GM12875 (cell line): ENCODE data around the gene HMOX1.

ENCODE experiments used
- H3K4me3 ChIP-seq: one replicate; pipeline ENCODE4 v1.5.1; 2011; ENCODE audit warnings: low read depth, low read length, control low read depth
- TF ChIP-seq, protein P1 (sequence below): IDR thresholded peaks from 2 replicates; pipeline ENCODE4 v1.5.1; 2011; ENCODE audit warnings: low read depth, mild to moderate bottlenecking, control low read depth, inconsistent platforms, low read length, moderate library complexity, borderline replicate concordance; ENCODE audit not compliant: insufficient read depth

Gene HMOX1

DNA sequence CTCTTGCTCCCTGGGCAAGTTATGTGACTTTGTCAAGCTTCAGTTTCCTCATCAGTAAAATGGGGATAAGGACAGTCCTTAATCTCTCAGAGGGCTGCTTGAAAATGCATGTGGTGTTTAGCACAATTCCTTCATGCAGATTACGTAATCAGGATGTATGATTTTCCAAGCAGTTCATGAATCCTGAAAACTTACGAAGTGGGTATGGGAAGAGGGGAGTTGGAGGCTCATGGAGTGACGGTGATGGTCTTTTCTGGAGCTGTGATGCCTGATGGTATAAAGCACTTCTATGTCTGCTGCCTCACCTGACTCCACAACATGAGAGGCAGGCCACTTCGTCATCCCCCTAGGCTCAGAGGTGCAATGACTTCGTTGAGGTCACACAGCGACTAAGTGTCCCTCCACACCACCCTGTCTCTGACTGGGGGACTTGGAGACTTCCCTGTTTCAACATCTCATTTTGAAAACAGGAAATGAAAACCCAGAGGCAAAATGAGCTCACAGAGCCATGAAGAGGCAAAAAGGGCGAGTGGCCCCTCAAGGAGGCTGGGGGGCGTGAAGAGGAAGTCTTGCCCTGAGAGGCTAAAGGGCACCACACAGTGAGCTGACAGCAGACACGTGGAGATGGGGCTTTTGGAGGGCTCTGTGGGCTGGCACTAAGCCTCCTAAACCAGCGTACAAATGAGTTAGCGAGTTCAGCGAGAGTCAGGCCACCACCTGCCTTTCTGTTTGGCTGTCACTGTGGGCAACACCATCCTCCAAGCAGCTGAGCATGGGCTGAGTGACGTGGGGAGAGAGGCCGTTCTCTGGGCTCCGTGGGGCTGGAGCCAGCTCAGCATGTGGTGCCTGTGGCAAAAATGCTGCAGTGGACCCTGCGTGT, 29.1 kb downstream of the HMOX1 start:
- H3K4me3 ChIP-seq = peak overlapping the region; percentile 29
- TF ChIP-seq, protein P1, sequence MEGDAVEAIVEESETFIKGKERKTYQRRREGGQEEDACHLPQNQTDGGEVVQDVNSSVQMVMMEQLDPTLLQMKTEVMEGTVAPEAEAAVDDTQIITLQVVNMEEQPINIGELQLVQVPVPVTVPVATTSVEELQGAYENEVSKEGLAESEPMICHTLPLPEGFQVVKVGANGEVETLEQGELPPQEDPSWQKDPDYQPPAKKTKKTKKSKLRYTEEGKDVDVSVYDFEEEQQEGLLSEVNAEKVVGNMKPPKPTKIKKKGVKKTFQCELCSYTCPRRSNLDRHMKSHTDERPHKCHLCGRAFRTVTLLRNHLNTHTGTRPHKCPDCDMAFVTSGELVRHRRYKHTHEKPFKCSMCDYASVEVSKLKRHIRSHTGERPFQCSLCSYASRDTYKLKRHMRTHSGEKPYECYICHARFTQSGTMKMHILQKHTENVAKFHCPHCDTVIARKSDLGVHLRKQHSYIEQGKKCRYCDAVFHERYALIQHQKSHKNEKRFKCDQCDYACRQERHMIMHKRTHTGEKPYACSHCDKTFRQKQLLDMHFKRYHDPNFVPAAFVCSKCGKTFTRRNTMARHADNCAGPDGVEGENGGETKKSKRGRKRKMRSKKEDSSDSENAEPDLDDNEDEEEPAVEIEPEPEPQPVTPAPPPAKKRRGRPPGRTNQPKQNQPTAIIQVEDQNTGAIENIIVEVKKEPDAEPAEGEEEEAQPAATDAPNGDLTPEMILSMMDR = no peak

GRCh38 chr22:35410663-35411034, 29.8 kb downstream of the HMOX1 start:
- peak overlapping the region; percentile 29 for H3K4me3 ChIP-seq
- TF ChIP-seq, protein P1 = peak; percentile 28; the same call in 1 of the 2 replicates

- TF ChIP-seq, protein P1 = peak; percentile 51; the same call in 1 of the 2 replicates
These were observed 30.2 kb downstream of the HMOX1 start for GRCh38 chr22:35411102-35411501.

DNA sequence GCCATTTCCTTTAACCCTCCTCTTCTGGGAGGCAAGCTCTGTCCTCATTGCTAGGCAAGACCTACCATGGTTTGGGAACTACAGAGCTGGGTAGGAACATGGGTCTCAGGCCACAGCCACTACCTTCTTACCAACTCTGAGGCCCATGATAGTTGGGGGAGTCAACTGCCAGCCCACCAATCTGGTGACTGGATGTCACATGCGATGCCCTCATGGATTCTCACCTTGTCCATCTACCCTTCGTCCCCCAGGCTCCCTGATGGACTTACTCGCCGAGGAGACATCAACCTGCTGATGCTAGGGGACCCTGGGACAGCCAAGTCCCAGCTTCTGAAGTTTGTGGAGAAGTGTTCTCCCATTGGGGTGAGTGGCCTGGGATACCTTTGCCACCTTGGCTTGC, 32.7 kb downstream of the HMOX1 start:
- TF ChIP-seq, protein P1 = no peak
- H3K4me3 ChIP-seq = no peak overlapping the region

More at GRCh38 chr22:35411102-35411501, 30.2 kb downstream of the HMOX1 start:
- H3K4me3 ChIP-seq = peak overlapping the region; percentile 29

GRCh38 chr22:35417606-35418005, 36.7 kb downstream of the HMOX1 start:
- TF ChIP-seq, protein P1 = no peak
- H3K4me3 ChIP-seq = no peak overlapping the region

GRCh38 chr22:35418088-35418487, 37.2 kb downstream of the HMOX1 start:
- TF ChIP-seq, protein P1 = no peak
- H3K4me3 ChIP-seq = no peak overlapping the region

DNA sequence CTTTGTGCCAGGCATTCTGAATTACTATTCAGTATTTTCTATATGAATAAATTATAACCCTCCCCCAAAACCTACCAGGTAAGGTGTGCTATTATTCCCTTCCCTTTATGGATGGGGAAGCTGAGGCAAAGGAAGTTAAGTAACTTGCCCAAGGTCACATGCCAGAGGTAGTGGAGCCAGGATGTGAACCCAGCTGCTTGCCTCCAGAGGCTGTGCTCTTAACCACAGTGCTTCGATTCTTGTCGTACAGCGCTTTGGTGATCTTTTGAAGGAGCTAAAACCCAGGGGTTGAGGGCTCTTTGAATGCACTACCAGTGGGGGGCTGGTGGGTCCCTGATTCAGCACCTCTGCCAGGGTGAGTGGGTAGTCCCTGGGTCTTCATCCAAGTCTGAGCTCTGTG, 37.8 kb downstream of the HMOX1 start:
- no peak overlapping the region for H3K4me3 ChIP-seq
- TF ChIP-seq, protein P1 = no peak
